Measurements from ENCODE around the gene OR10H2.
"Not testable (repeated sequence)": the region's sequence is repeated elsewhere in the genome, so short reads cannot be mapped to it uniquely, and the experiment has no call there.

The OR10H2 gene

GRCh38 chr19:15769586-15769985, 41.8 kb downstream of the OR10H2 start:
- no peak for DNase-seq (ENCODE audit: low read depth)

- DNase-seq (ENCODE audit: low read depth) = not testable (repeated sequence)
Measured at GRCh38 chr19:15774159-15774558, 46.3 kb downstream of the OR10H2 start.

GRCh38 chr19:15775249-15775648, 47.4 kb downstream of the OR10H2 start:
- DNase-seq (ENCODE audit: low read depth) = no peak

GRCh38 chr19:15776264-15776663, 48.4 kb downstream of the OR10H2 start:
- no peak for DNase-seq (ENCODE audit: low read depth)

GRCh38 chr19:15776991-15777970, 49.5 kb downstream of the OR10H2 start:
- no peak for DNase-seq (ENCODE audit: low read depth)
